Body of pancreas (tissue), 4 donors: ENCODE data around the gene CFAP210. TPM values are rescaled to one million over a fixed set of nuclear protein-coding genes. Genes with fewer than 3 reads are reported as not detected.

ENCODE experiments used
- ATAC-seq: fragments of 150-250 bp; one replicate; pipeline ENCODE4 v1.9.1; 2016
- DNase-seq, 4 donors: peaks; one replicate each; pipeline ENCODE4 v3.0.0-alpha.2; 2019
- H3K27ac ChIP-seq, 4 donors: fragments of 200-600 bp; sonication (generic); 1 replicate in 3 of 4; 2 replicates in 1 of 4; pipeline versions ENCODE4 v1.5.1 to v1.6.1; 2016 to 2019; ENCODE audit warnings: mild to moderate bottlenecking in 1 of 4, mixed read lengths in 1 of 4, moderate library complexity in 1 of 4
- H3K27me3 ChIP-seq, 2 donors: fragments of 200-600 bp; sonication (generic); one replicate each; pipeline ENCODE4 v1.6.0; 2016; ENCODE audit warnings: mild to moderate bottlenecking in 1 of 2
- H3K36me3 ChIP-seq, 2 donors: fragments of 200-600 bp; sonication (generic); replicated peaks in 1 of 2; 2 replicates each; pipeline ENCODE4 v1.5.1; 2016; ENCODE audit warnings: low read depth in 2 of 2; ENCODE audit not compliant: insufficient read depth in 1 of 2
- H3K4me1 ChIP-seq: fragments of 200-600 bp; sonication (generic); one replicate; pipeline ENCODE4 v1.6.0; 2016
- H3K4me3 ChIP-seq, 2 donors: fragments of 200-600 bp; sonication (generic); 1 replicate in 1 of 2; 2 replicates in 1 of 2; pipeline ENCODE4 v1.5.1; 2016 to 2019
- H3K9me3 ChIP-seq, 3 donors: fragments of 200-600 bp; sonication (generic); 1 replicate in 2 of 3; 2 replicates in 1 of 3; pipeline ENCODE4 v1.5.1; 2016
- CTCF ChIP-seq, 7 experiments: fragments of 450-650 bp in 4 of 7; fragments of 200-600 bp in 3 of 7; sonication (generic) in 3 of 7; IDR thresholded peaks; one replicate each; pipeline ENCODE4 v1.5.1; 2016 to 2019; ENCODE audit warnings: antibody characterized with exemption in 7 of 7
- POLR2A ChIP-seq, 3 donors: fragments of 450-650 bp; IDR thresholded peaks; one replicate each; pipeline ENCODE4 v1.6.1; 2016; ENCODE audit warnings: antibody characterized with exemption in 3 of 3, mild to moderate bottlenecking in 2 of 3
- WGBS, 2 donors: methylation state at CpG; one replicate each; pipeline ENCODE4 v1.1.5; 2017; 5-methylcytosine and 5-hydroxymethylcytosine counted together
- intact Hi-C: fragments of 100-400 bp; cut with DNase I; formaldehyde crosslinking; loops from one replicate; pipeline ENCODE4 v1.15.1; 2023
- total RNA-seq, 2 donors: library from RNA; depleted of rRNA; stranded (reverse); fragments of >200 nt; gene quantifications; one replicate each; pipeline ENCODE4 v1.1.0, GENCODE V29; 2016

Gene CFAP210
- total RNA-seq, 2 donors from 2014 or later, result not detected

- Histone ChIP-seq H3K4me1 (no peaks in the 10 kb centered on the region), H3K4me3 (no peak overlapping the region), H3K27me3 (no peaks in the 10 kb centered on the region), H3K36me3 (no peaks in the 10 kb centered on the region), H3K27ac (no peak overlapping the region), H3K9me3 (no peaks in the 10 kb centered on the region)
- WGBS, 2 donors, result 75 to 92% methylated on average over 1 of the region's 1 CpG
- DNase-seq, result no peak
- TF ChIP-seq CTCF (IDR thresholded peaks at IDR 0.05) (no peak), POLR2A (IDR thresholded peaks at IDR 0.05) (no peak)
- ATAC-seq, result no peak
- intact Hi-C loops, result no loop called here
Observed at GRCh38 chr2:169662744-169663143, 31.5 kb downstream of the CFAP210 start.

GRCh38 chr2:169661265-169661664 lies 32.9 kb downstream of the CFAP210 start:
- no peaks in the 10 kb centered on the region for H3K36me3 ChIP-seq
- no peaks in the 10 kb centered on the region for H3K9me3 ChIP-seq
- no peak for ATAC-seq
- WGBS, 2 donors, result 65 to 68% methylated on average over 3 of the region's 3 CpGs
- no peaks in the 10 kb centered on the region for H3K4me1 ChIP-seq
- TF ChIP-seq CTCF (IDR thresholded peaks at IDR 0.05) (no peak), POLR2A (IDR thresholded peaks at IDR 0.05) (no peak)
- DNase-seq, result no peak
- no peaks in the 10 kb centered on the region for H3K27me3 ChIP-seq
- H3K4me3 ChIP-seq, result no peak overlapping the region
- intact Hi-C loops, result no loop called here
- no peak overlapping the region for H3K27ac ChIP-seq

- ATAC-seq (no peak), DNase-seq (no peak)
- no peak overlapping the region for H3K4me3 ChIP-seq
- no peaks in the 10 kb centered on the region for H3K27me3 ChIP-seq
- WGBS, 2 donors, result 80 to 87% methylated on average over 1 of the region's 1 CpG
- no peaks in the 10 kb centered on the region for H3K4me1 ChIP-seq
- H3K36me3 ChIP-seq, result no peaks in the 10 kb centered on the region
- intact Hi-C loops, result no loop called here
- TF ChIP-seq POLR2A (IDR thresholded peaks at IDR 0.05), result no peak
- no peak for TF ChIP-seq CTCF (IDR thresholded peaks at IDR 0.05)
- no peak overlapping the region for H3K27ac ChIP-seq
- no peaks in the 10 kb centered on the region for H3K9me3 ChIP-seq
Observed at GRCh38 chr2:169659320-169659719, 34.9 kb downstream of the CFAP210 start.

- ATAC-seq, result no peak
- no peak for DNase-seq
Observed at GRCh38 chr2:169658877-169659276, 35.3 kb downstream of the CFAP210 start.

More at GRCh38 chr2:169658877-169659276, 35.3 kb downstream of the CFAP210 start:
- Histone ChIP-seq H3K9me3 (no peaks in the 10 kb centered on the region), H3K27ac (no peak overlapping the region), H3K36me3 (no peaks in the 10 kb centered on the region), H3K4me1 (no peaks in the 10 kb centered on the region), H3K4me3 (no peak overlapping the region), H3K27me3 (no peaks in the 10 kb centered on the region)
- TF ChIP-seq POLR2A (IDR thresholded peaks at IDR 0.05), result no peak
- TF ChIP-seq CTCF (IDR thresholded peaks at IDR 0.05), result no peak
- WGBS, 2 donors, result 100% methylated on average over 1 of the region's 1 CpG
- intact Hi-C loops, result no loop called here
